ENCODE data around the gene LRRC2. TPM values are rescaled to one million over a fixed set of nuclear protein-coding genes. Genes with fewer than 3 reads are reported as not detected.

The LRRC2 gene
- total RNA-seq, 2 donors from 2014 or later: under 0.01 to 0.42 TPM

DNA sequence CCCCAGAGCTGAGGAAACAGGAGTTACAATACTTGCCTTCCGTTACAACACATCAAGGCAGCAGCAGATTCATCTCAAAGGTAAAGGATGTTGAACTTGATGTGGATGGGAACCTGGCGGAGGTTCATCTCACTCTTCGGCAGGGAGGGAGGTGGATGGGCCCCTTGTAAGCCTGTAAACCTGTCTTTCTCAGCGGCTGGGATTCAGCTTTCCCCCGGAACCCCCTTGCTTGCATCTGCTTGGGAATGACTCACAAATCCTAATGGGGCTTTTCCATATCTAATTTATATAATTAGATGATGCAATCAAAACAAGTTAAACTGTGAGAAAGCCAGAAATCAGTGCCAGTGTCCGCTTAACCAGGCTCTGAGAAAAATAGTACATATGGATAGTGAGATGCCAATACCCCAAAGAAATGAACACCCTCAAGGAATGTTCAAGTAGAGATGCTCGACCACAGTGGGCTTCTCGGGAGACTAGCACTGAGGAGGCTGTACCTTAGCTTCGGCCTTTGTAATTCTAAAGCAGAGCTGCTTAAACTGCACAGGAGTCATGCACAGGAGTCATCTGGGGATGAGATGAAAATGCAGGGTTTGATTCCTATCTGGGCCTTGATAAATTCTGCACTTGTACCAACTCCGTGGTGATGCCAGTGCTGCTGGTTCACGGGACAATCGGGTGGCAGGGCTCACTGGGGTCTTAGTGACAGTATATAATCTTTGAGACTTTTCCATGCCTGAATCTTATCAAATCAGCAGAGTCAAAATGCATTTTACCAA is 44.0 kb upstream of the LRRC2 start:
- no peaks in the 10 kb centered on the region for H3K27me3 ChIP-seq (replicated peaks; ENCODE audit: insufficient read depth)
- H3K9me3 ChIP-seq: no peaks in the 10 kb centered on the region
- DNase-seq (ENCODE audit: low spot score): no peak

DNA sequence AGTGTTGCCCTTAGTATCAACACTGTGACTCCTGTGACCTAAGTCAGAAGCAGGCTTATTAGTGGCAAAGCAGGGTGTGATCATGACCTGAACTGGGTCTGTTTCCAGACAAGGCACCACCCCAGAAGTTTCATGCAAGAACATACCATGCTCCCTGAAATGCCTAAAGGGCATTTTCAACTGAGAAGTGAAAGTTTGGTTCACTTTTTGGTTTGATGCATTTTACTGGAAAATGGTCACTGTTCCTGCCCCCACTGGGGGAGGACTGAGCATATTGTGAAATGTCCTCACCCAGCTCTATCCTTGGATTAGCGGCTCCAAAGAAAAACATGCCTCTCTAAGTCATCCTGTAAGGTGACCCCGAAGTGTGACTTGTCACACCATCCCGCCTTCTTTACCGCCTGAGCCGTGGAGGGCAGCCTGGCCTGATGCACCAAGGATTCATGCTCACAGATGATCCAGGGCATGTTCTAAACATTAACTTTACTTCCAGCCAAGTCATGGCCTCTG is 43.2 kb upstream of the LRRC2 start:
- ATAC-seq (ENCODE audit: insufficient number of reproducible peaks, low FRiP score, low read depth) (no peak), DNase-seq (ENCODE audit: low spot score) (no peak)
- Histone ChIP-seq H3K27me3 (replicated peaks; ENCODE audit: insufficient read depth) (no peaks in the 10 kb centered on the region), H3K36me3 (no peaks in the 10 kb centered on the region), H3K4me1 (ENCODE audit: control insufficient read depth in 1 of 2, low read depth in 2 of 2) (no peaks in the 10 kb centered on the region), H3K9me3 (no peaks in the 10 kb centered on the region), H3K4me3 (no peak overlapping the region), H3K27ac (no peak overlapping the region)
- TF ChIP-seq, protein P1, sequence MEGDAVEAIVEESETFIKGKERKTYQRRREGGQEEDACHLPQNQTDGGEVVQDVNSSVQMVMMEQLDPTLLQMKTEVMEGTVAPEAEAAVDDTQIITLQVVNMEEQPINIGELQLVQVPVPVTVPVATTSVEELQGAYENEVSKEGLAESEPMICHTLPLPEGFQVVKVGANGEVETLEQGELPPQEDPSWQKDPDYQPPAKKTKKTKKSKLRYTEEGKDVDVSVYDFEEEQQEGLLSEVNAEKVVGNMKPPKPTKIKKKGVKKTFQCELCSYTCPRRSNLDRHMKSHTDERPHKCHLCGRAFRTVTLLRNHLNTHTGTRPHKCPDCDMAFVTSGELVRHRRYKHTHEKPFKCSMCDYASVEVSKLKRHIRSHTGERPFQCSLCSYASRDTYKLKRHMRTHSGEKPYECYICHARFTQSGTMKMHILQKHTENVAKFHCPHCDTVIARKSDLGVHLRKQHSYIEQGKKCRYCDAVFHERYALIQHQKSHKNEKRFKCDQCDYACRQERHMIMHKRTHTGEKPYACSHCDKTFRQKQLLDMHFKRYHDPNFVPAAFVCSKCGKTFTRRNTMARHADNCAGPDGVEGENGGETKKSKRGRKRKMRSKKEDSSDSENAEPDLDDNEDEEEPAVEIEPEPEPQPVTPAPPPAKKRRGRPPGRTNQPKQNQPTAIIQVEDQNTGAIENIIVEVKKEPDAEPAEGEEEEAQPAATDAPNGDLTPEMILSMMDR (IDR thresholded peaks at IDR 0.05): no peak

More for the DNA sequence above, 44.0 kb upstream of the LRRC2 start:
- Histone ChIP-seq H3K4me3 (no peak overlapping the region), H3K36me3 (no peaks in the 10 kb centered on the region), H3K27ac (no peak overlapping the region), H3K4me1 (ENCODE audit: control insufficient read depth in 1 of 2, low read depth in 2 of 2) (no peaks in the 10 kb centered on the region)
- ATAC-seq (ENCODE audit: insufficient number of reproducible peaks, low FRiP score, low read depth): no peak
- TF ChIP-seq, protein P1 (IDR thresholded peaks at IDR 0.05): no peak

DNA sequence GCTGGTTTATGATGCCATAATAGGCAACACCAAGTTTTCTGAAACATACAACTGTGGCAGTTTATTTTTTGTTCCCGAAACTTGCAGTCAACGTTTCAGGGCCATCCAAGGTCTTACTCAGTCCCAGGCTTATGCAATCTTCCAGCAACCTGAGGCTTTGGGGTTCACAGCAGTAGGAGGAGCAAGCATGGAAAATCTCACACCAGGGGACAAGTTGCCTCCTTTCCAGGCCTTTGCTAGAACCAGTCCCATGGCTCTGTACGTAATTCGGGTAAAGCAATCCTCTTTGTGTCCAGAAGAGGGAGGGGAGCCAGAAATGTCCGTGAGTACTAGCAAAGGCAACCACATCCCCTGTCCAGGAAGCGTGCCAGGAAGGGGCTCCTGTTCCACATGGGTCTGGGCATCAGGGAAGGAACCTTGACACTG is 41.5 kb upstream of the LRRC2 start:
- Histone ChIP-seq H3K36me3 (no peaks in the 10 kb centered on the region), H3K4me1 (ENCODE audit: control insufficient read depth in 1 of 2, low read depth in 2 of 2) (no peaks in the 10 kb centered on the region), H3K27ac (no peak overlapping the region), H3K27me3 (replicated peaks; ENCODE audit: insufficient read depth) (no peaks in the 10 kb centered on the region), H3K4me3 (no peak overlapping the region), H3K9me3 (no peaks in the 10 kb centered on the region)
- ATAC-seq (ENCODE audit: insufficient number of reproducible peaks, low FRiP score, low read depth) (no peak), DNase-seq (ENCODE audit: low spot score) (no peak)
- TF ChIP-seq, protein P1 (IDR thresholded peaks at IDR 0.05): no peak

DNA sequence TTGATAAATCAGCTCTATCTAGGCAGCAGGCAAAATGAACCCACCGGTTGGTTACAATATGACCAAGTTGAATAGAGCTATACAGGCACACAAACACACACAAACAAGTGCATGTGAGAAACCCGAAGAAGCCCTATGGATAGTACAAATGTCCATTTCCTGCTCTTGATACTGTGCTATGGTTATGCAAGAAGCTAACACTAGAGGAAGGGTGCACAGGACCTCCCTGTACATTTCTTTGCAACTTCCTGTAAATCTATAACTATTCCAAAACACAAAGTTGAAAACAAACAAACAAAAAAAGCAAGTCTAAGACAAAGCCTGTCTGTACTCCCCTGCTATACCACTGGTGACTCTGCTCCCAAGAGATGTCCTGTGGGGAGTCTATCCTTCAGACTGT is 38.0 kb upstream of the LRRC2 start:
- no peaks in the 10 kb centered on the region for H3K9me3 ChIP-seq
- no peaks in the 10 kb centered on the region for H3K4me1 ChIP-seq (ENCODE audit: control insufficient read depth in 1 of 2, low read depth in 2 of 2)
- DNase-seq (ENCODE audit: low spot score): no peak
- H3K36me3 ChIP-seq: no peaks in the 10 kb centered on the region
- no peak overlapping the region for H3K27ac ChIP-seq
- ATAC-seq (ENCODE audit: insufficient number of reproducible peaks, low FRiP score, low read depth): no peak
- H3K4me3 ChIP-seq: no peak overlapping the region
- no peaks in the 10 kb centered on the region for H3K27me3 ChIP-seq (replicated peaks; ENCODE audit: insufficient read depth)
- TF ChIP-seq, protein P1 (IDR thresholded peaks at IDR 0.05): no peak

DNA sequence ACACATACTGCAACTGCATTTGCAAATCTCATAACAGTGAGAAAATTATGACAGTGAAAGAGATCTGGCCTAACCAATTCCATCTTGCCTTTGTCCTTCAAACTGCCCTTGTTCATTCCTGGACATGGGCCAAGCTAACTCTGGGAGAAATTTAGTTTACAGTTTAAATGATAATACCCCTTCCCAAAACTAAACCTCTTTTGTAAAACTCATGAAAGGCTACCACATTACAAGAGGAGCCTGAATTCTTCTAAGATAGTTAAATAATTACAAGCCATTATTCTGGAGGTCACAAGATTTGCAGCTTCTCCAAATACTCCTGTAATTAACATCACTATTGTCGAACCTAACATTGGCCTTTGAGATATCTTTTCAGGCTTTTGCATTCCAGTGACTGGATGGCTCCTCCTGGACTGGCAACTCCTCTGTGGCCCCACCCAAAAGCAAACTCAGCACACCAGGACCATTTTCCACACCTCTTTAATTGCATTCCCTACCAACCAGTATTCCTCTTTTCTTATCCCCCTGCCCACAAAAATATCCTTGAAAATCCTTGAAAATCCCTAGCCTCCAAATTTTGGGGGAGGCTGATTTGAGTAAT is 37.4 kb upstream of the LRRC2 start:
- Histone ChIP-seq H3K4me1 (ENCODE audit: control insufficient read depth in 1 of 2, low read depth in 2 of 2) (no peaks in the 10 kb centered on the region), H3K9me3 (no peaks in the 10 kb centered on the region), H3K4me3 (no peak overlapping the region), H3K36me3 (no peaks in the 10 kb centered on the region), H3K27me3 (replicated peaks; ENCODE audit: insufficient read depth) (no peaks in the 10 kb centered on the region), H3K27ac (no peak overlapping the region)
- TF ChIP-seq, protein P1 (IDR thresholded peaks at IDR 0.05): no peak
- DNase-seq (ENCODE audit: low spot score) (no peak), ATAC-seq (ENCODE audit: insufficient number of reproducible peaks, low FRiP score, low read depth) (no peak)
